H1 (cell line): Measurements from ENCODE around the gene LRP1. TPM values are rescaled to one million over a fixed set of nuclear protein-coding genes. Genes with fewer than 3 reads are reported as not detected.

Experiments
- BRCA1 ChIP-seq: IDR thresholded peaks from 2 replicates; pipeline ENCODE4 v1.6.1; 2012; ENCODE audit warnings: low read depth, low read length, improper control_type of control experiment
- CEBPB ChIP-seq: IDR thresholded peaks from 2 replicates; pipeline ENCODE4 v1.6.1; 2012; ENCODE audit warnings: low read depth, low read length
- MAFK ChIP-seq: IDR thresholded peaks from 2 replicates; pipeline ENCODE4 v1.6.1; 2012; ENCODE audit warnings: low read depth, mild to moderate bottlenecking, improper control_type of control experiment, low read length
- NANOG ChIP-seq: IDR thresholded peaks from 2 replicates; pipeline ENCODE4 v1.6.1; 2011; ENCODE audit warnings: low read length, low read depth, mild to moderate bottlenecking, inconsistent platforms; ENCODE audit not compliant: insufficient read depth, poor library complexity, severe bottlenecking
- TBP ChIP-seq: IDR thresholded peaks from 2 replicates; pipeline ENCODE4 v1.6.1; 2011; ENCODE audit warnings: low read depth, low read length, improper control_type of control experiment
- polyA plus RNA-seq, 7 experiments: library from polyadenylated mRNA; depleted of rRNA in 3 of 7; stranded (reverse) in 5 of 7; unstranded in 2 of 7; fragments of >200 nt in 5 of 7; fragments of 200-250 nt in 2 of 7; gene quantifications; 1 replicate in 5 of 7; 2 replicates in 1 of 7; 4 replicates in 1 of 7; pipeline versions ENCODE4 v1.2.1 to v1.2.3, GENCODE V29; 2011 to 2013; ENCODE audit warnings: missing spikeins in 2 of 7, mixed read lengths in 2 of 7
- total RNA-seq: library from RNA; stranded (reverse); fragmentation: NEBNext Ultra II Directional; extraction: Animal tissue kit (Norgen Biotek cat#: 25700); gene quantifications from 2 replicates; pipeline ENCODE4 v1.2.1, GENCODE V29; 2021
- TF ChIP-seq, protein P1 (sequence below): fragments of 300-600 bp; sonication (generic); IDR thresholded peaks from 2 replicates; pipeline ENCODE4 v1.7.1; 2012; ENCODE audit warnings: low read length, moderate library complexity, mild to moderate bottlenecking, inconsistent platforms; ENCODE audit not compliant: insufficient replicate concordance
- TF ChIP-seq, protein P2 (sequence below), 3 experiments: IDR thresholded peaks; 1 replicate in 2 of 3; 2 replicates in 1 of 3; pipeline versions ENCODE4 v1.5.1 to v1.6.1; 2011; ENCODE audit warnings: low read length in 3 of 3, mild to moderate bottlenecking in 3 of 3, inconsistent platforms in 2 of 3, low read depth in 1 of 3, moderate library complexity in 1 of 3; ENCODE audit not compliant: insufficient read depth in 1 of 3; ENCODE audit errors: control extremely low read depth in 1 of 3

LRP1 gene
- total and polyA plus RNA-seq, 2 of the 8 experiments (the other 6 are each of a cell fraction or from before 2014, with no cell fraction given), result 35.3 to 92.5 TPM

DNA sequence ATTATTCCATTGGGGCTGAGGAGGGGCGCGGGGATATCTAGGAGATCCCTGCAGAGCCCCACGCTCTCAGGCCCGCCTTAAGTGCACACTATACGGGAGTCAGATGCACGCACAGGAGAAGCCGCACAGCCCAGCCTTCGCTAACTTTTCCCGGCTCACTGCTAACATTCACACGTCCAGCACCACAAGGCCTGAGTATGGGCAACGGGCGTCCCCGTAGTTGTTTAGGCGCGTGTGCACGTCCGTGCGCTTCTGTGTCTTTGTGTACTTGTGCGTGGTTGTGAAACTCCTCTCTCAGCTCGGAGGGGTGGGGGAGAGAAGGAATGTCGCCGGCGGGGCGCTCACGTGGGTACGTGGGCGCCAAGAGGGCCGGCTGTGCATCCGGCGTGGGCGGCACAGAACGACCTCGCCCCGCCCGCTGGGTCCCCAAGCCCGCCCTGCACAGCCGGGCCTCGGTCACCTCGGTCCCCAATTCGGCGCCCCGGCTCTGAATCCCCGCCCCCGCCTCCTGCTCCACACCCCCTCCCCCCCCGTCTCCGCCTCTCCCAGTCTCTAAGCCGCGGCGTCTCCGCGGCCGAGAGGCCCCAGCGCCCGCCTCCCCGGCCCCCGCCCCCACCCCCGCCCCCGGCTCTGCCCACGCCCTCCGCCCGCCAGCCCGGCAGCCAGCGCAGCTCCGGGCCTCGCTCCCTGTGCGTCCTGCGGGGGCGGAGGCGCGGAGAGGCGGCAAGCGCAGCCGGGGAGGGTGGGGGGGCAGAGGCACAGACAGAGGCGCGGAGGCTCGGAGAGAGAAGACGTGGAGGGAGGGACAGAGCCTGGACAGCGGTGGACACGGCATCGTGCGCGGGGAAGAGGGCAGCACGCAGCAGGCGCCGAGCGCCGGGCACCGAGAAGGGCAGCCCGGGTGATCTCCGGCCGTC is 39.7 kb upstream of the LRP1 start, which contains the start of gene NAB2 (continued):
- TF ChIP-seq, protein P1, sequence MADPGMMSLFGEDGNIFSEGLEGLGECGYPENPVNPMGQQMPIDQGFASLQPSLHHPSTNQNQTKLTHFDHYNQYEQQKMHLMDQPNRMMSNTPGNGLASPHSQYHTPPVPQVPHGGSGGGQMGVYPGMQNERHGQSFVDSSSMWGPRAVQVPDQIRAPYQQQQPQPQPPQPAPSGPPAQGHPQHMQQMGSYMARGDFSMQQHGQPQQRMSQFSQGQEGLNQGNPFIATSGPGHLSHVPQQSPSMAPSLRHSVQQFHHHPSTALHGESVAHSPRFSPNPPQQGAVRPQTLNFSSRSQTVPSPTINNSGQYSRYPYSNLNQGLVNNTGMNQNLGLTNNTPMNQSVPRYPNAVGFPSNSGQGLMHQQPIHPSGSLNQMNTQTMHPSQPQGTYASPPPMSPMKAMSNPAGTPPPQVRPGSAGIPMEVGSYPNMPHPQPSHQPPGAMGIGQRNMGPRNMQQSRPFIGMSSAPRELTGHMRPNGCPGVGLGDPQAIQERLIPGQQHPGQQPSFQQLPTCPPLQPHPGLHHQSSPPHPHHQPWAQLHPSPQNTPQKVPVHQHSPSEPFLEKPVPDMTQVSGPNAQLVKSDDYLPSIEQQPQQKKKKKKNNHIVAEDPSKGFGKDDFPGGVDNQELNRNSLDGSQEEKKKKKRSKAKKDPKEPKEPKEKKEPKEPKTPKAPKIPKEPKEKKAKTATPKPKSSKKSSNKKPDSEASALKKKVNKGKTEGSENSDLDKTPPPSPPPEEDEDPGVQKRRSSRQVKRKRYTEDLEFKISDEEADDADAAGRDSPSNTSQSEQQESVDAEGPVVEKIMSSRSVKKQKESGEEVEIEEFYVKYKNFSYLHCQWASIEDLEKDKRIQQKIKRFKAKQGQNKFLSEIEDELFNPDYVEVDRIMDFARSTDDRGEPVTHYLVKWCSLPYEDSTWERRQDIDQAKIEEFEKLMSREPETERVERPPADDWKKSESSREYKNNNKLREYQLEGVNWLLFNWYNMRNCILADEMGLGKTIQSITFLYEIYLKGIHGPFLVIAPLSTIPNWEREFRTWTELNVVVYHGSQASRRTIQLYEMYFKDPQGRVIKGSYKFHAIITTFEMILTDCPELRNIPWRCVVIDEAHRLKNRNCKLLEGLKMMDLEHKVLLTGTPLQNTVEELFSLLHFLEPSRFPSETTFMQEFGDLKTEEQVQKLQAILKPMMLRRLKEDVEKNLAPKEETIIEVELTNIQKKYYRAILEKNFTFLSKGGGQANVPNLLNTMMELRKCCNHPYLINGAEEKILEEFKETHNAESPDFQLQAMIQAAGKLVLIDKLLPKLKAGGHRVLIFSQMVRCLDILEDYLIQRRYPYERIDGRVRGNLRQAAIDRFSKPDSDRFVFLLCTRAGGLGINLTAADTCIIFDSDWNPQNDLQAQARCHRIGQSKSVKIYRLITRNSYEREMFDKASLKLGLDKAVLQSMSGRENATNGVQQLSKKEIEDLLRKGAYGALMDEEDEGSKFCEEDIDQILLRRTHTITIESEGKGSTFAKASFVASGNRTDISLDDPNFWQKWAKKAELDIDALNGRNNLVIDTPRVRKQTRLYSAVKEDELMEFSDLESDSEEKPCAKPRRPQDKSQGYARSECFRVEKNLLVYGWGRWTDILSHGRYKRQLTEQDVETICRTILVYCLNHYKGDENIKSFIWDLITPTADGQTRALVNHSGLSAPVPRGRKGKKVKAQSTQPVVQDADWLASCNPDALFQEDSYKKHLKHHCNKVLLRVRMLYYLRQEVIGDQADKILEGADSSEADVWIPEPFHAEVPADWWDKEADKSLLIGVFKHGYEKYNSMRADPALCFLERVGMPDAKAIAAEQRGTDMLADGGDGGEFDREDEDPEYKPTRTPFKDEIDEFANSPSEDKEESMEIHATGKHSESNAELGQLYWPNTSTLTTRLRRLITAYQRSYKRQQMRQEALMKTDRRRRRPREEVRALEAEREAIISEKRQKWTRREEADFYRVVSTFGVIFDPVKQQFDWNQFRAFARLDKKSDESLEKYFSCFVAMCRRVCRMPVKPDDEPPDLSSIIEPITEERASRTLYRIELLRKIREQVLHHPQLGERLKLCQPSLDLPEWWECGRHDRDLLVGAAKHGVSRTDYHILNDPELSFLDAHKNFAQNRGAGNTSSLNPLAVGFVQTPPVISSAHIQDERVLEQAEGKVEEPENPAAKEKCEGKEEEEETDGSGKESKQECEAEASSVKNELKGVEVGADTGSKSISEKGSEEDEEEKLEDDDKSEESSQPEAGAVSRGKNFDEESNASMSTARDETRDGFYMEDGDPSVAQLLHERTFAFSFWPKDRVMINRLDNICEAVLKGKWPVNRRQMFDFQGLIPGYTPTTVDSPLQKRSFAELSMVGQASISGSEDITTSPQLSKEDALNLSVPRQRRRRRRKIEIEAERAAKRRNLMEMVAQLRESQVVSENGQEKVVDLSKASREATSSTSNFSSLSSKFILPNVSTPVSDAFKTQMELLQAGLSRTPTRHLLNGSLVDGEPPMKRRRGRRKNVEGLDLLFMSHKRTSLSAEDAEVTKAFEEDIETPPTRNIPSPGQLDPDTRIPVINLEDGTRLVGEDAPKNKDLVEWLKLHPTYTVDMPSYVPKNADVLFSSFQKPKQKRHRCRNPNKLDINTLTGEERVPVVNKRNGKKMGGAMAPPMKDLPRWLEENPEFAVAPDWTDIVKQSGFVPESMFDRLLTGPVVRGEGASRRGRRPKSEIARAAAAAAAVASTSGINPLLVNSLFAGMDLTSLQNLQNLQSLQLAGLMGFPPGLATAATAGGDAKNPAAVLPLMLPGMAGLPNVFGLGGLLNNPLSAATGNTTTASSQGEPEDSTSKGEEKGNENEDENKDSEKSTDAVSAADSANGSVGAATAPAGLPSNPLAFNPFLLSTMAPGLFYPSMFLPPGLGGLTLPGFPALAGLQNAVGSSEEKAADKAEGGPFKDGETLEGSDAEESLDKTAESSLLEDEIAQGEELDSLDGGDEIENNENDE, result no peak
- no peak for TF ChIP-seq BRCA1
- TF ChIP-seq TBP, result peak; percentile 31; the same call in 1 of the 2 replicates
- TF ChIP-seq, protein P2, sequence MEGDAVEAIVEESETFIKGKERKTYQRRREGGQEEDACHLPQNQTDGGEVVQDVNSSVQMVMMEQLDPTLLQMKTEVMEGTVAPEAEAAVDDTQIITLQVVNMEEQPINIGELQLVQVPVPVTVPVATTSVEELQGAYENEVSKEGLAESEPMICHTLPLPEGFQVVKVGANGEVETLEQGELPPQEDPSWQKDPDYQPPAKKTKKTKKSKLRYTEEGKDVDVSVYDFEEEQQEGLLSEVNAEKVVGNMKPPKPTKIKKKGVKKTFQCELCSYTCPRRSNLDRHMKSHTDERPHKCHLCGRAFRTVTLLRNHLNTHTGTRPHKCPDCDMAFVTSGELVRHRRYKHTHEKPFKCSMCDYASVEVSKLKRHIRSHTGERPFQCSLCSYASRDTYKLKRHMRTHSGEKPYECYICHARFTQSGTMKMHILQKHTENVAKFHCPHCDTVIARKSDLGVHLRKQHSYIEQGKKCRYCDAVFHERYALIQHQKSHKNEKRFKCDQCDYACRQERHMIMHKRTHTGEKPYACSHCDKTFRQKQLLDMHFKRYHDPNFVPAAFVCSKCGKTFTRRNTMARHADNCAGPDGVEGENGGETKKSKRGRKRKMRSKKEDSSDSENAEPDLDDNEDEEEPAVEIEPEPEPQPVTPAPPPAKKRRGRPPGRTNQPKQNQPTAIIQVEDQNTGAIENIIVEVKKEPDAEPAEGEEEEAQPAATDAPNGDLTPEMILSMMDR (IDR thresholded peaks at IDR 0.05; ENCODE audit: control extremely low read depth in 1 of 3, insufficient read depth in 1 of 3, low read depth in 1 of 3, low read length in 3 of 3), result no peak
- no peak for TF ChIP-seq NANOG
- TF ChIP-seq CEBPB, result 0 out of 2 replicates have a peak, but pooled peaks have one; percentile 23
- TF ChIP-seq MAFK, result no peak
